Right kidney (tissue), 1 donor: ENCODE data around the gene DOK5.
A peak's percentile ranks its signal among the peaks of the same experiment; 100 is the strongest.
"Not testable (repeated sequence)": the region's sequence is repeated elsewhere in the genome, so short reads cannot be mapped to it uniquely, and the experiment has no call there.

Experiments used
- DNase-seq: peaks from one replicate; pipeline ENCODE4 v3.0.0-alpha.2; 2016

DOK5 gene

DNA sequence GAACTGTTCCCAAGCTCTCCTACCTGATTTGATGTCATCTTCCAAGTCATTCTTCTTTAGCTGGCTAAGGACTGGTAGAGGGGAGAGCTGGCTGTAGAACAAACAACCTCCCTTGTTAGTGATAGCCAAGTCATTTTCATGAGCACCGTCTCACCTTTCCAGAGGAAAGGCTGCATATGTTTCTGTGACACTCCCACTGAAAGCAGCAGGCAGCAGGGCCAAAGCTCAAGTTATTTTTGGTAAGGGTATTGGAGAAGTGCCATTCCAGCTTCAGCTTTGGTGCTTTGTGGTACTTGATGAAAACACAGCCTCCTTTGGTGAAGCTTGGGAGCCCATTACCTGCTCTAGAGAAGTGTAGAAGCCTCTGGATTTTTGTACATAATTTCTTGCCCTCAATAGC lies 5.4 kb upstream of the DOK5 start:
- no peak for DNase-seq

- DNase-seq, result no peak
Observed at GRCh38 chr20:54470697-54471096, 4.7 kb upstream of the DOK5 start.

- no peak for DNase-seq
Observed at GRCh38 chr20:54472607-54473006, 2.8 kb upstream of the DOK5 start.

DNA sequence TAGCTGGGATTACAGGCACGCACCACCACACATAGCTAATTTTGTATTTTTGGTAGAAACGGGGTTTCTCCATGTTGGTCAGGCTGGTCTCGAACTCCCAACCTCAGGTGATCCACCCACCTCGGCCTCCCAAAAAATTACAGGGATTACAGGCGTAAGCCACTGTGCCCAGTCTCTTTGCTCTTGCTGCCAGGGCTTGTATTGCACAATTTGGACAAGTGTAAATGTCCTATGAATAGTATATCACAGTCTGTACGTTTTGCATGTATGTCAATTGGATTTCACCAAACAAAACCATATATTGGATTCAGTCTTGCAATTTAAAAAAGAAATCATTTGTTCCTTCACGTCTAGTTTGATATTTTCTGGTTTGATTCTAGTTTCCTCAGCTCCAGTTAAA lies 2.1 kb upstream of the DOK5 start:
- no peak for DNase-seq

DNA sequence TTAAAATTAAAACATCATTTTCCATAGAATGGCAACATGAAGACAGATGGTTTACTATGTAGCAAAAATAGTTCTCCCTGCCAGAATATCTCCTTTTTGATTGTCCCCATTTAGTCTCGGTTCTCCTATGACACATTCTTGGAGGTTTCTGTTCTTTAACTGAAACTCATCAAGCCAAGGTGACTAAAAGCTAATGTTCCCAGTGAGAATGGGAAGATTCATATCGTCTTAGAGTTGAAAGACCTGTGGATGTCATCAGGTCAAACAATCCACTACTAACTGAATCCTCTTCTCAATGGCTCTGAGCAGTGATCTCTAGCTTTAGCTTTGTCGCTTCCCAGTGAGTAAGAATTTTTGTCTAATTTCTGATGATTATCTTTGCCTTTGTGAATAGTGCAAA lies 1.3 kb upstream of the DOK5 start:
- no peak for DNase-seq

DNA sequence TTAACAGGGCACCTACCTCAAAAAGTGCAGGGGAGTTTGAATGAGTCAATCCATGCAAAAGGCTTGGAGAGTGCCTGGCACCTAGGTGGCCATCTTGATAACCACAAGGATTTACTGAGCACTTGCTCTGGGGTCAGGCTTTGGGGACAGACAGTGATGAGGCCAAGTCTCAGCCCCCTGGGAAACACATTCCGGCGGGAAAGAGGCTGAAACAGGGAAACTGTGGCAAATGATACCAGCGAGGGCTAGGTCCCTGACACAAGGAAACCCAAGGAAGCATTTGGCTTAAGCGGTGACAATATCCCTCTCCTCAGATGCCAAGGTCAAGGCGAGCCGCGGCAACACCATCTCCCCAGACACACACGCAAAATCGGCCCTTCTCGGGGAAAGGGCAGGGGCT lies 527 bp upstream of the DOK5 start:
- DNase-seq, result peak; percentile 38

GRCh38 chr20:54476169-54477009 lies 996 bp downstream of the DOK5 start:
- DNase-seq, result peak; percentile 32

GRCh38 chr20:54477191-54477955 lies 2.0 kb downstream of the DOK5 start:
- no peak for DNase-seq

- no peak for DNase-seq
Observed at GRCh38 chr20:54479138-54479906, 3.9 kb downstream of the DOK5 start.

DNA sequence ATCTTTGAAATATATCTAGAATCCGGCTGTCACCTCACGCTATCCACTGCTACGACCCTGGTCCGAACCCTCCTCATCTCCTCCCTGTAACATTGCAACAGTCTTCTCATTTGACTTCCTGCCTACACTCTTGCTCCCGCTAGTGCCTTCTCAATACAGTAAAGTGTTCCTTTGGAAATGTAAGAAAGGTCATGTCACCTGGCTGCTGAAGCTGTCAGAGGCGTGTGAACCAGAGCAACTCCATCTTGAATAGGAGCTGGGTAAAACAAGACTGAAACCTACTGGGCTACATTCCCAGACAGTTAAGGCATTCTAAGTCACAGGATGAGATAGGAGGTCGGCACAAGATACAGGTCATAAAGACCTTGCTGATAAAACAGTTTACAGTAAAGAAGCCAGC lies 4.5 kb downstream of the DOK5 start:
- not testable (repeated sequence) for DNase-seq

- DNase-seq, result no peak
Observed at GRCh38 chr20:54481442-54481841, 6.0 kb downstream of the DOK5 start.

DNA sequence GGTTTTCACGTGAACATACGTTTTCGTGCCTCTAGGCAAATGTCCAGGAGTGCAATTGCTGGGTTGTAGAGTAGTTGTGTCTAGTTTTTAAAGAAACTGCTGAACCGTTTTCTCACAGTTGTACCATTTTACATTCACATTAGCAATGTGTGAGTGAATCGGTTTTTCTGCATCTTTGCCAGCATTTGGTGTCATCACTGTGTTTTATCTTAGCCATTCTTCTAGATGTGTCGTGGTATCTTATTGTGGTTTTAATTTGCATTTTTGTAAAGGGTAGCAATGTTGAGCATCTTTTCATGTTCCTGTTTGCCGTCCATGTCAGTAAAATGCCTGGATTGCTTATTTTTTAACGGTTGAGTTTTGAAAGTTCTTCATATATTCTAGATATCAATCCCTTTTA lies 10.2 kb downstream of the DOK5 start:
- no peak for DNase-seq

GRCh38 chr20:54486585-54486984 lies 11.2 kb downstream of the DOK5 start:
- no peak for DNase-seq

GRCh38 chr20:54488442-54488841 lies 13.0 kb downstream of the DOK5 start:
- DNase-seq, result no peak

GRCh38 chr20:54491506-54491905 lies 16.1 kb downstream of the DOK5 start:
- no peak for DNase-seq

DNA sequence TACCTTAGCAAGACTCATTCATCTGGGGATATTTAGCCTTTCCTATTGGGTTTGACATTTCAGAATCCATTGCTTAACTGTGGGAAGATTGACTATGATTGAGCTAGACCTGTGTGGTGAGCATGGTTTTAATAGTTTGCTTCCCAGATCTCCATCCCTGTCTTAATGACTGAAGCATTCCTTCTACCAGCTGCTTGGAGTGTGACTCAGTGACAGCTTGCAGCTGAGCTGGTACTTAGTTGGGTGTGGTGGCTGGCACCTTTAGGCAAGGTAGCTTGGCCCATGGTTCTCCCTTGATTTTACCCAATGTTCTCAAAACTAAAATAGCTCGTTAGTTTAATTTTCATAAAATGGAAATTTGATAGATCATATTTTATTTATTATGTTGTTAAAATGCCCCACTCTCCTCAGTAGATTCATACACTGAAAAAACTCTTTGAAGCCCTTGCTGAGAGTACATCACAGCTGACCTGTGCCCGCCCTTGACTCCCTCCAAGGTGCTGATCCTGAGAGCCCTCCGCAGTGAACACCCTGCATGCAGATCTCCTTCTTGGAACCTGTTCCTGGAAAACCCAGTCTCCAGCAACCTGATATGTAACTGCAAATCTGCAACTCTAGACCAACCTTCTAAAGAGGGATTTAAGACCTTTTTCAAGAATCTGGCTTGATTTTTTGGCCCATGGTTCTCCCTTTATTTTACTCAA lies 19.1 kb downstream of the DOK5 start:
- no peak for DNase-seq

DNA sequence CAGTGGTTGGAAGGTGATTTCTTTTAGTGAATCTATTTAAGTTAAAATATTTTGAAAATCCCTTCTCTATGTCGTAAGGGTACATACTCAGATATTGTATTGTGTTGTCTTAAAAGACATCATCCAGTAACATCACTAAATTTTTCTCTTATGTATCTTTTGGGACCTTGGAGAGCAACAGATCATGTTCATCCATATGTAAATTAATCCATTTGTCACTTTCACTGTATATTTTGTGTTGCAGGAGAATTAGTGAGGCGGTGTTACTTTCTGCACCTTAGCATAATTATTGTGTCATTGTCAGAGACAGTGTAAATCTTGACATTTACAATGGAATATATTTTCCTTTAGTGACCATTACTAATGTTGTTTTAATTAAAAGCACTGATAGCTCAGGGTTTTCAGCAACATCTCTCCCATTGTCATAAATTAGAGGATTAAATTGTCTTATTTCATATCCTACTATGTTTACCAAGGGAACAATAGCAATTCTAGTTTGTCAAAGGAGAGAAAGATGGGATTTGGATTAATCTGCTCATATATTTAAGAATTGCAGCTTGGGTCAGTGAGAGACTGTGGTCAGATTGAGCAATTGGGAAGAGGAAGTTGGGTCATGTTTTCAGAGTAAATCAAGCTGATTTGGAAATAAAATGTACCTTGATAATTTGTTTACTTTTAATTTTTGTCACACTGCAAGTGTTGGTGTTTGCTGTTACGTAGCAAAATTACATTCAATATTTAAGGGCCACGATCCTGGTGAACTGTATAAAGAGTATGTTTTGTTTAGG lies 22.7 kb downstream of the DOK5 start:
- no peak for DNase-seq

DNA sequence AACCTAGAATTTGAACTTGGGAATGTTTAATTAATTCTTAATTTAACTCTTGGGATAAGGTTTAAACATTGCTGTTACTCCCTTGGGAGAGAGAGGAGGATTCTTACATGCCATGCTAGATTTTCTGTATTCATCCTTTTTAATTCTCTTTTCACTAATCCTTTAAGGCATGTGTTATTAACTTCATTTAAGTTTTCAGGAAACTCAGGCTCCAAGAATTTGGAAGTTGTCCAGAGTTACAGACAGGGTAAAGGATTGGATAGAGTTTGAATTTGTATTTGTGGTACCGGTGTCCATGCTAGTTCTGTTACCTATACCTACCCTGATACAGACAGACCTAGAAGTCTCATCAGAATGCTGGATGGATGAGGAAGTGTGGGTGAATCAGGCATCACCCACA lies 23.7 kb downstream of the DOK5 start:
- no peak for DNase-seq

GRCh38 chr20:54502179-54502578 lies 26.8 kb downstream of the DOK5 start:
- no peak for DNase-seq

GRCh38 chr20:54506643-54507042 lies 31.2 kb downstream of the DOK5 start:
- DNase-seq, result no peak

GRCh38 chr20:54510541-54511129 lies 35.2 kb downstream of the DOK5 start:
- DNase-seq, result peak; percentile 35
